WTC11 (cell line): ENCODE measurements around the gene PEX10. TPM values are rescaled to one million over a fixed set of nuclear protein-coding genes. Genes with fewer than 3 reads are reported as not detected.

ENCODE experiments used
- ATAC-seq: fragments of 200-7000 bp; cut with Tn5 transposase; 2 replicates; pipeline ENCODE4 v1.10.0; 2021; ENCODE audit warnings: mild to moderate bottlenecking, moderate library complexity
- CTCF ChIA-PET: fragments of 300-600 bp; sonication (Branson Sonifier 250); formaldehyde crosslinking; loops from one replicate; lab custom pipeline; 2021; ENCODE audit warnings: antibody characterized with exemption; lab: Charles Lee
- POLR2A ChIA-PET: fragments of 350-600 bp; sonication (Branson Sonifier 250); formaldehyde crosslinking; loops from one replicate; lab custom pipeline; 2021; ENCODE audit warnings: antibody characterized with exemption; lab: Charles Lee
- DNase-seq: peaks from one replicate; pipeline ENCODE4 v3.0.0; 2021; ENCODE audit warnings: low spot score
- H3K27ac Mint-ChIP-seq: 2 replicates; pipeline ENCODE4 v1.8.0; 2021; ENCODE audit warnings: mixed read lengths
- H3K27me3 Mint-ChIP-seq: 2 replicates; pipeline ENCODE4 v1.8.0; 2021; ENCODE audit warnings: low read depth, mild to moderate bottlenecking, moderate library complexity, mixed read lengths
- H3K36me3 Mint-ChIP-seq: 2 replicates; pipeline ENCODE4 v1.8.0; 2021; ENCODE audit warnings: mixed read lengths
- H3K4me1 Mint-ChIP-seq: 2 replicates; pipeline ENCODE4 v1.8.0; 2022; ENCODE audit warnings: mixed read lengths
- H3K4me3 Mint-ChIP-seq: 2 replicates; pipeline ENCODE4 v1.8.0; 2021; ENCODE audit warnings: mild to moderate bottlenecking, moderate library complexity, mixed read lengths
- H3K9me3 Mint-ChIP-seq: 2 replicates; pipeline ENCODE4 v1.8.0; 2021; ENCODE audit warnings: mixed read lengths
- FOXP1 ChIP-seq: sonication (generic); formaldehyde crosslinking; IDR thresholded peaks from 2 replicates; pipeline ENCODE4 v1.8.0; 2022; ENCODE audit warnings: missing genetic modification reagents, mild to moderate bottlenecking, moderate library complexity, borderline replicate concordance
- GABPB1 ChIP-seq: sonication (generic); formaldehyde crosslinking; IDR thresholded peaks from 2 replicates; pipeline ENCODE4 v1.8.1; 2023; ENCODE audit warnings: mild to moderate bottlenecking, missing genetic modification reagents
- GTF2I ChIP-seq: fragments of 250-450 bp; sonication (Bioruptor Pico); conservative IDR thresholded peaks from 2 replicates; pipeline ENCODE4 v1.4.0; 2021; ENCODE audit warnings: mild to moderate bottlenecking
- IRF2 ChIP-seq: sonication (generic); formaldehyde crosslinking; IDR thresholded peaks from 2 replicates; pipeline ENCODE4 v1.8.0; 2022; ENCODE audit warnings: low read depth, missing genetic modification reagents, borderline replicate concordance
- NR2C2 ChIP-seq: sonication (generic); formaldehyde crosslinking; IDR thresholded peaks from 2 replicates; pipeline ENCODE4 v1.8.0; 2022; ENCODE audit warnings: mild to moderate bottlenecking, missing genetic modification reagents
- SMAD4 ChIP-seq: sonication (generic); formaldehyde crosslinking; IDR thresholded peaks from 2 replicates; pipeline ENCODE4 v1.8.0; 2022; ENCODE audit warnings: mild to moderate bottlenecking, missing genetic modification reagents
- ZNF121 ChIP-seq: sonication (generic); formaldehyde crosslinking; IDR thresholded peaks from 2 replicates; pipeline ENCODE4 v1.8.0; 2023; ENCODE audit warnings: missing genetic modification reagents
- ZNF317 ChIP-seq: sonication (generic); formaldehyde crosslinking; IDR thresholded peaks from 2 replicates; pipeline ENCODE4 v1.8.1; 2023; ENCODE audit warnings: low read depth, mild to moderate bottlenecking, moderate library complexity, missing genetic modification reagents, borderline replicate concordance
- ZNF396 ChIP-seq: fragments of 250-450 bp; sonication (Bioruptor Pico); IDR thresholded peaks from 2 replicates; pipeline ENCODE4 v1.8.0; 2021; ENCODE audit warnings: mild to moderate bottlenecking, moderate library complexity, borderline replicate concordance
- ZNF416 ChIP-seq: fragments of 250-450 bp; sonication (Bioruptor Pico); IDR thresholded peaks from 2 replicates; pipeline ENCODE4 v1.9.0; 2021; ENCODE audit warnings: mild to moderate bottlenecking, inconsistent platforms
- total RNA-seq: library from RNA; stranded (reverse); gene quantifications from 3 replicates; pipeline ENCODE4 v1.2.3, GENCODE V29; 2021
- TF ChIP-seq, protein P1 (sequence below): sonication (generic); formaldehyde crosslinking; IDR thresholded peaks from 2 replicates; pipeline ENCODE4 v1.8.1; 2023; ENCODE audit warnings: mild to moderate bottlenecking, missing genetic modification reagents
- TF ChIP-seq, protein P2 (sequence below): sonication (generic); formaldehyde crosslinking; IDR thresholded peaks from 2 replicates; pipeline ENCODE4 v1.8.0; 2022; ENCODE audit warnings: mild to moderate bottlenecking, missing genetic modification reagents
- TF ChIP-seq, protein P3 (sequence below): sonication (generic); formaldehyde crosslinking; IDR thresholded peaks from 2 replicates; pipeline ENCODE4 v1.8.1; 2023; ENCODE audit warnings: mild to moderate bottlenecking, missing genetic modification reagents, moderate library complexity
- TF ChIP-seq, protein P4 (sequence below): sonication (generic); formaldehyde crosslinking; IDR thresholded peaks from 2 replicates; pipeline ENCODE4 v1.8.0; 2022; ENCODE audit warnings: mild to moderate bottlenecking, missing genetic modification reagents
- TF ChIP-seq, protein P5 (sequence below): sonication (generic); formaldehyde crosslinking; IDR thresholded peaks from 2 replicates; pipeline ENCODE4 v1.8.1; 2022; ENCODE audit warnings: mild to moderate bottlenecking, missing genetic modification reagents, moderate library complexity, borderline replicate concordance

Gene PEX10
- total RNA-seq, 1 experiment from 2014 or later = 29.3 TPM

DNA sequence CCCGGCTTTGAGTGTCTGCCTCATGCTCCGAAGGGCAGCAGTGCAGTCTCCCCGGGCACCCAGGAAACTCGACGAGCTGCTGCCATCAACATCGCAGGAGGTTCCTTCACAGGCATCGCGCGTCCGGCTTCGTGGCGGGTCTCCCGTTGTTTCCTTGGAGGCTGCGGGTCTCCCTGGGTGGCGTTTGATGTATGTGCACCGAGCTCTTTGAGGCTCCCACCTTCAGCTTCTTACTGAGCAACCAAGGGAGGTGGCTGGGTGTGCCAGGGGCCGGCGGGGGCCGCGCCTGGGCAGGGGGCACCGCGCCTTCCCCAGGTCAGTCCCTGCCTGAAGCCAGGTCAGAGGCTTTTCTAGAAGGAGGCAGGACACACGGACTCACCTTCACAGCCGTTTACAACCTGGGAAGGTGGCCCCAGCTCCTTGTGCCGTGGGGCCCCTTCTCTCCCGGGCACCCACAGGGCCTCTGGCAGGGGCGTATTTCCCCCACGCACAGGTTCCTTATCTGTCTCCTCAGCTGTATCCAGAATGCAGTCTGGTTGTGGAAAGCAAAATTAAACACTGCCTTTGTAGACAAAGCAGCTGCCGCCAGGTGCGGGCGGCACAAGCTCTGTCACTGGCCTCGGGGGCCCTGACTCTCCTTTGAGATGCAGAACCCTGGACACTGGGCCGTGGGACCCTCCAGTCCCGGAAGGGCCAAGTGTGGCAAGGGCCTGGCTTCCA is 21.7 kb upstream of the PEX10 start:
- H3K4me3 Mint-ChIP-seq = no peak overlapping the region
- no peak overlapping the region for H3K27ac Mint-ChIP-seq
- H3K36me3 Mint-ChIP-seq = no peaks in the 10 kb centered on the region
- no peaks in the 10 kb centered on the region for H3K27me3 Mint-ChIP-seq
- peaks cover 11% of the 10 kb centered on the region for H3K9me3 Mint-ChIP-seq
- DNase-seq (no peak), ATAC-seq (no peak)
- H3K4me1 Mint-ChIP-seq = no peaks in the 10 kb centered on the region
- no peak for TF ChIP-seq GTF2I (CRISPR knock-in tag)
- TF ChIP-seq NR2C2 (CRISPR knock-in tag) = no peak
- TF ChIP-seq, protein P1, sequence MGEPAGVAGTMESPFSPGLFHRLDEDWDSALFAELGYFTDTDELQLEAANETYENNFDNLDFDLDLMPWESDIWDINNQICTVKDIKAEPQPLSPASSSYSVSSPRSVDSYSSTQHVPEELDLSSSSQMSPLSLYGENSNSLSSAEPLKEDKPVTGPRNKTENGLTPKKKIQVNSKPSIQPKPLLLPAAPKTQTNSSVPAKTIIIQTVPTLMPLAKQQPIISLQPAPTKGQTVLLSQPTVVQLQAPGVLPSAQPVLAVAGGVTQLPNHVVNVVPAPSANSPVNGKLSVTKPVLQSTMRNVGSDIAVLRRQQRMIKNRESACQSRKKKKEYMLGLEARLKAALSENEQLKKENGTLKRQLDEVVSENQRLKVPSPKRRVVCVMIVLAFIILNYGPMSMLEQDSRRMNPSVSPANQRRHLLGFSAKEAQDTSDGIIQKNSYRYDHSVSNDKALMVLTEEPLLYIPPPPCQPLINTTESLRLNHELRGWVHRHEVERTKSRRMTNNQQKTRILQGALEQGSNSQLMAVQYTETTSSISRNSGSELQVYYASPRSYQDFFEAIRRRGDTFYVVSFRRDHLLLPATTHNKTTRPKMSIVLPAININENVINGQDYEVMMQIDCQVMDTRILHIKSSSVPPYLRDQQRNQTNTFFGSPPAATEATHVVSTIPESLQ (CRISPR knock-in tag) = no peak
- no peak for TF ChIP-seq ZNF416 (CRISPR knock-in tag)
- no peak for TF ChIP-seq ZNF121
- TF ChIP-seq, protein P2, sequence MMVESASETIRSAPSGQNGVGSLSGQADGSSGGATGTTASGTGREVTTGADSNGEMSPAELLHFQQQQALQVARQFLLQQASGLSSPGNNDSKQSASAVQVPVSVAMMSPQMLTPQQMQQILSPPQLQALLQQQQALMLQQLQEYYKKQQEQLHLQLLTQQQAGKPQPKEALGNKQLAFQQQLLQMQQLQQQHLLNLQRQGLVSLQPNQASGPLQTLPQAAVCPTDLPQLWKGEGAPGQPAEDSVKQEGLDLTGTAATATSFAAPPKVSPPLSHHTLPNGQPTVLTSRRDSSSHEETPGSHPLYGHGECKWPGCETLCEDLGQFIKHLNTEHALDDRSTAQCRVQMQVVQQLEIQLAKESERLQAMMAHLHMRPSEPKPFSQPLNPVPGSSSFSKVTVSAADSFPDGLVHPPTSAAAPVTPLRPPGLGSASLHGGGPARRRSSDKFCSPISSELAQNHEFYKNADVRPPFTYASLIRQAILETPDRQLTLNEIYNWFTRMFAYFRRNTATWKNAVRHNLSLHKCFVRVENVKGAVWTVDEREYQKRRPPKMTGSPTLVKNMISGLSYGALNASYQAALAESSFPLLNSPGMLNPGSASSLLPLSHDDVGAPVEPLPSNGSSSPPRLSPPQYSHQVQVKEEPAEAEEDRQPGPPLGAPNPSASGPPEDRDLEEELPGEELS = no peak
- no peak for TF ChIP-seq ZNF317 (CRISPR knock-in tag)
- TF ChIP-seq FOXP1 (CRISPR knock-in tag) = no peak
- TF ChIP-seq IRF2 (CRISPR knock-in tag) = no peak
- ChIA-PET CTCF (interaction anchor here (0.5 to 1.4 kb wide), 3 partner anchors 13 to 112 kb away, joined by 3 to 4 read pairs (median 3); no protein-coding TSS in a partner anchor), POLR2A (no interaction called here)

DNA sequence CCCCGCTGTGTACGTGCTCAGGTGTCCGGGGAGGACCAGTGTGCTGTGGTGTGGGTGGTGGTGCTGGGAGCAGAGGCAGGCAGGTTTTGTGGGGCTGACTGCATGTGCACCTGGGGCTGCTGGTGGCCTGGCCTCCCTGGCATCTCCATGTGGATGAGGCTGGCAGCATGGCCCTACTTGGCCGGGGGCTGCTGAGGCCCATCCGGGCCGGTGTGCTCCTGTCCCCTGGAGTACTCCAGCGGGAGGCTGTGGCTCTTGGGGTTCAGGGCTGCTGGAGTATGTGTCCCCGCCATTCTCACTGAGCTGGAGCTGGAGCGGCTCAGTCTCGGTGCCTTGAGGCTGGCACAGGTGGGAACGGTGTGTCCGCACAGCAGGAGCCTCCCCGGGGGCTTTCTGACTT is 20.8 kb upstream of the PEX10 start:
- DNase-seq = no peak
- Mint-ChIP-seq H3K27me3 (no peaks in the 10 kb centered on the region), H3K4me3 (no peak overlapping the region), H3K27ac (no peak overlapping the region), H3K4me1 (no peaks in the 10 kb centered on the region), H3K36me3 (no peaks in the 10 kb centered on the region), H3K9me3 (peaks cover 11% of the 10 kb centered on the region)
- POLR2A ChIA-PET = no interaction called here
- CTCF ChIA-PET = interaction anchor here (0.8 kb wide), 2 partner anchors 18 to 38 kb away, joined by 3 to 5 read pairs; no protein-coding TSS in a partner anchor
- TF ChIP-seq, protein P3, sequence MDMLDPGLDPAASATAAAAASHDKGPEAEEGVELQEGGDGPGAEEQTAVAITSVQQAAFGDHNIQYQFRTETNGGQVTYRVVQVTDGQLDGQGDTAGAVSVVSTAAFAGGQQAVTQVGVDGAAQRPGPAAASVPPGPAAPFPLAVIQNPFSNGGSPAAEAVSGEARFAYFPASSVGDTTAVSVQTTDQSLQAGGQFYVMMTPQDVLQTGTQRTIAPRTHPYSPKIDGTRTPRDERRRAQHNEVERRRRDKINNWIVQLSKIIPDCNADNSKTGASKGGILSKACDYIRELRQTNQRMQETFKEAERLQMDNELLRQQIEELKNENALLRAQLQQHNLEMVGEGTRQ (CRISPR knock-in tag) = no peak
- TF ChIP-seq GABPB1 (CRISPR knock-in tag) (no peak), ZNF121 (no peak), SMAD4 (CRISPR knock-in tag) (no peak)
- TF ChIP-seq, protein P4, sequence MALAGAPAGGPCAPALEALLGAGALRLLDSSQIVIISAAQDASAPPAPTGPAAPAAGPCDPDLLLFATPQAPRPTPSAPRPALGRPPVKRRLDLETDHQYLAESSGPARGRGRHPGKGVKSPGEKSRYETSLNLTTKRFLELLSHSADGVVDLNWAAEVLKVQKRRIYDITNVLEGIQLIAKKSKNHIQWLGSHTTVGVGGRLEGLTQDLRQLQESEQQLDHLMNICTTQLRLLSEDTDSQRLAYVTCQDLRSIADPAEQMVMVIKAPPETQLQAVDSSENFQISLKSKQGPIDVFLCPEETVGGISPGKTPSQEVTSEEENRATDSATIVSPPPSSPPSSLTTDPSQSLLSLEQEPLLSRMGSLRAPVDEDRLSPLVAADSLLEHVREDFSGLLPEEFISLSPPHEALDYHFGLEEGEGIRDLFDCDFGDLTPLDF (CRISPR knock-in tag) = no peak
- ATAC-seq = no peak

DNA sequence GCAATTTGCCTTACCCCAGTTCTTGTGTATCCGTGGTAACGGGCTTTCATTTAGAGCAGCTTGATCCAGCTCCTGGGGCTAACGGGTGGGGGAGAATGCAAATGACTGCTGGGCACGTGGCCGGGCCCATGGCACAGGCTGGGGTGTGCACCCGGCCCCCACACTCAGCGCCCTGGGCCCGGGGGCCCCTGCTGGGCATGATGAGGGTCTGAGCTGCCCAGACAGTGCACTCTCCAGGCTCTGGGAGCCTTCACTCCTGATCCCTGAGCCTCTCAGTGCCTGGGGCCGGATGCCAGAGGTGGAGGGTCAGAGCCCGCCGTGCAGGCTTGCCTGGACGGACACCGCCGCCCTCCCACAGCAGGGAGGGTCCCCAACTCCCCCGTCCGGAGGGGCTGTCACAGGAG is 20.1 kb upstream of the PEX10 start:
- Mint-ChIP-seq H3K4me3 (no peak overlapping the region), H3K36me3 (no peaks in the 10 kb centered on the region), H3K27me3 (no peaks in the 10 kb centered on the region), H3K4me1 (no peaks in the 10 kb centered on the region), H3K9me3 (peaks cover 11% of the 10 kb centered on the region), H3K27ac (no peak overlapping the region)
- CTCF ChIA-PET = interaction anchor here (0.8 kb wide), 2 partner anchors 17 to 38 kb away, joined by 3 to 5 read pairs; no protein-coding TSS in a partner anchor
- TF ChIP-seq, protein P3 (CRISPR knock-in tag) = 0 out of 2 replicates have a peak, but pooled peaks have one; percentile 7
- TF ChIP-seq, protein P5, sequence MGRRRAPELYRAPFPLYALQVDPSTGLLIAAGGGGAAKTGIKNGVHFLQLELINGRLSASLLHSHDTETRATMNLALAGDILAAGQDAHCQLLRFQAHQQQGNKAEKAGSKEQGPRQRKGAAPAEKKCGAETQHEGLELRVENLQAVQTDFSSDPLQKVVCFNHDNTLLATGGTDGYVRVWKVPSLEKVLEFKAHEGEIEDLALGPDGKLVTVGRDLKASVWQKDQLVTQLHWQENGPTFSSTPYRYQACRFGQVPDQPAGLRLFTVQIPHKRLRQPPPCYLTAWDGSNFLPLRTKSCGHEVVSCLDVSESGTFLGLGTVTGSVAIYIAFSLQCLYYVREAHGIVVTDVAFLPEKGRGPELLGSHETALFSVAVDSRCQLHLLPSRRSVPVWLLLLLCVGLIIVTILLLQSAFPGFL = no peak
- no peak for TF ChIP-seq ZNF396
- POLR2A ChIA-PET = no interaction called here
- ATAC-seq (no peak), DNase-seq (no peak)
